ENCODE data around the gene HIP1. TPM values are rescaled to one million over a fixed set of nuclear protein-coding genes. Genes with fewer than 3 reads are reported as not detected.
"Not testable (repeated sequence)": the region's sequence is repeated elsewhere in the genome, so short reads cannot be mapped to it uniquely, and the experiment has no call there.

The HIP1 gene
- total RNA-seq, 4 donors from 2014 or later: 3.2 to 9.5 (median 6.4) TPM

- H3K27me3 ChIP-seq: no peaks in the 10 kb centered on the region
- WGBS, 2 donors: 83 to 90% methylated on average over 4 to 5 of the region's 5 CpGs
- no peak overlapping the region for H3K27ac ChIP-seq
- no peaks in the 10 kb centered on the region for H3K9me3 ChIP-seq
- H3K4me1 ChIP-seq: peaks cover 5 to 17% (median 14%) of the 10 kb centered on the region in 3 donors
- H3K36me3 ChIP-seq: no peaks in the 10 kb centered on the region
- TF ChIP-seq POLR2A (IDR thresholded peaks at IDR 0.05) (no peak), CTCF (IDR thresholded peaks at IDR 0.05) (no peak)
- intact Hi-C loops (cut with DNase I): no loop called here
- DNase-seq: no peak
- no peak overlapping the region for H3K4me3 ChIP-seq
Observed at GRCh38 chr7:75635036-75635435, 103.7 kb downstream of the HIP1 start.

- 97 to 100% methylated on average over 6 of the region's 6 CpGs for WGBS, 2 donors
- H3K27me3 ChIP-seq; H3K9me3 ChIP-seq; H3K36me3 ChIP-seq; H3K4me3 ChIP-seq; H3K4me1 ChIP-seq; H3K27ac ChIP-seq; intact Hi-C loops (cut with DNase I); DNase-seq: not testable (repeated sequence)
Observed at GRCh38 chr7:75632587-75632986, 106.2 kb downstream of the HIP1 start.

GRCh38 chr7:75631711-75632110 is 107.0 kb downstream of the HIP1 start:
- Histone ChIP-seq H3K4me3 (no peak overlapping the region), H3K4me1 (no peaks in the 10 kb centered on the region), H3K9me3 (peaks cover 0 to 12% (median 7%) of the 10 kb centered on the region in 3 donors), H3K36me3 (no peaks in the 10 kb centered on the region), H3K27ac (no peak overlapping the region), H3K27me3 (no peaks in the 10 kb centered on the region)
- WGBS, 2 donors: 76% methylated on average over 7 to 9 of the region's 9 CpGs
- TF ChIP-seq POLR2A (IDR thresholded peaks at IDR 0.05) (no peak), CTCF (IDR thresholded peaks at IDR 0.05) (no peak)
- no peak for DNase-seq
- intact Hi-C loops (cut with DNase I): no loop called here

- no peak overlapping the region for H3K4me3 ChIP-seq
- no peaks in the 10 kb centered on the region for H3K4me1 ChIP-seq
- 80 to 82% methylated on average over 3 of the region's 3 CpGs for WGBS, 2 donors
- H3K27ac ChIP-seq: no peak overlapping the region
- no peak for TF ChIP-seq CTCF (IDR thresholded peaks at IDR 0.05)
- no peak for TF ChIP-seq POLR2A (IDR thresholded peaks at IDR 0.05)
- no peaks in the 10 kb centered on the region for H3K27me3 ChIP-seq
- H3K9me3 ChIP-seq: peaks cover 0 to 12% (median 7%) of the 10 kb centered on the region in 3 donors
- H3K36me3 ChIP-seq: no peaks in the 10 kb centered on the region
- DNase-seq: no peak
- intact Hi-C loops (cut with DNase I): no loop called here
Observed at GRCh38 chr7:75630549-75630948, 108.2 kb downstream of the HIP1 start.

GRCh38 chr7:75629044-75629443 is 109.7 kb downstream of the HIP1 start:
- H3K4me1 ChIP-seq: peaks cover 0 to 3% (median 0%) of the 10 kb centered on the region in 3 donors
- TF ChIP-seq POLR2A (IDR thresholded peaks at IDR 0.05) (no peak), CTCF (IDR thresholded peaks at IDR 0.05) (no peak)
- H3K9me3 ChIP-seq: peaks cover 0 to 12% (median 7%) of the 10 kb centered on the region in 3 donors
- intact Hi-C loops (cut with DNase I): no loop called here
- no peaks in the 10 kb centered on the region for H3K27me3 ChIP-seq
- 91% methylated on average over 8 of the region's 8 CpGs for WGBS, 2 donors
- H3K36me3 ChIP-seq: no peaks in the 10 kb centered on the region
- no peak overlapping the region for H3K4me3 ChIP-seq
- no peak for DNase-seq
- no peak overlapping the region for H3K27ac ChIP-seq

- DNase-seq: no peak
- no peak overlapping the region for H3K27ac ChIP-seq
- peaks cover 0 to 12% (median 7%) of the 10 kb centered on the region in 3 donors for H3K9me3 ChIP-seq
- H3K4me1 ChIP-seq: peaks cover 0 to 7% (median 0%) of the 10 kb centered on the region in 3 donors
- H3K4me3 ChIP-seq: no peak overlapping the region
- TF ChIP-seq POLR2A (IDR thresholded peaks at IDR 0.05): no peak
- TF ChIP-seq CTCF (IDR thresholded peaks at IDR 0.05): no peak
- intact Hi-C loops (cut with DNase I): no loop called here
- no peaks in the 10 kb centered on the region for H3K27me3 ChIP-seq
- H3K36me3 ChIP-seq: no peaks in the 10 kb centered on the region
Observed at GRCh38 chr7:75628055-75628454, 110.7 kb downstream of the HIP1 start.

Measured in esophagus squamous epithelium (tissue), 5 donors.